Activated naive CD4-positive, alpha-beta T cell treated with anti-CD3 and anti-CD28 coated beads, Interleukin-2, amount 50 U/mL, for 24 hours (primary cell): ENCODE data around the gene DHRS3.
"Not testable (repeated sequence)": the region's sequence is repeated elsewhere in the genome, so short reads cannot be mapped to it uniquely, and the experiment has no call there.

Source experiments
- H3K27ac Mint-ChIP-seq: one replicate; pipeline ENCODE4 v1.8.0; 2021; ENCODE audit warnings: mild to moderate bottlenecking, mixed read lengths
- H3K27me3 Mint-ChIP-seq: one replicate; pipeline ENCODE4 v1.8.0; 2021; ENCODE audit warnings: mixed read lengths
- H3K36me3 Mint-ChIP-seq: one replicate; pipeline ENCODE4 v1.8.0; 2021; ENCODE audit warnings: mixed read lengths
- H3K4me1 Mint-ChIP-seq: one replicate; pipeline ENCODE4 v1.8.0; 2021; ENCODE audit warnings: mixed read lengths
- H3K4me3 Mint-ChIP-seq: one replicate; pipeline ENCODE4 v1.8.0; 2021; ENCODE audit warnings: mild to moderate bottlenecking, mixed read lengths
- H3K9me3 Mint-ChIP-seq: one replicate; pipeline ENCODE4 v1.8.0; 2021; ENCODE audit warnings: mixed read lengths

DHRS3 gene

GRCh38 chr1:12565966-12566352 lies 52.1 kb downstream of the DHRS3 start:
- H3K27me3 Mint-ChIP-seq = no peaks in the 10 kb centered on the region
- no peaks in the 10 kb centered on the region for H3K4me1 Mint-ChIP-seq
- no peaks in the 10 kb centered on the region for H3K9me3 Mint-ChIP-seq
- H3K27ac Mint-ChIP-seq = no peak overlapping the region
- peaks cover 27% of the 10 kb centered on the region for H3K36me3 Mint-ChIP-seq
- H3K4me3 Mint-ChIP-seq = no peak overlapping the region

- peaks cover 27% of the 10 kb centered on the region for H3K36me3 Mint-ChIP-seq
- no peaks in the 10 kb centered on the region for H3K4me1 Mint-ChIP-seq
- H3K4me3 Mint-ChIP-seq = no peak overlapping the region
- no peaks in the 10 kb centered on the region for H3K9me3 Mint-ChIP-seq
- no peak overlapping the region for H3K27ac Mint-ChIP-seq
- H3K27me3 Mint-ChIP-seq = no peaks in the 10 kb centered on the region
Measured at GRCh38 chr1:12565094-12565965, 52.7 kb downstream of the DHRS3 start.

- H3K27me3 Mint-ChIP-seq, H3K4me1 Mint-ChIP-seq, H3K27ac Mint-ChIP-seq, H3K4me3 Mint-ChIP-seq, H3K9me3 Mint-ChIP-seq: not testable (repeated sequence)
- H3K36me3 Mint-ChIP-seq = peaks cover 25% of the 10 kb centered on the region
Measured at GRCh38 chr1:12564251-12564650, 53.8 kb downstream of the DHRS3 start.

GRCh38 chr1:12562955-12563576 lies 54.9 kb downstream of the DHRS3 start:
- Mint-ChIP-seq H3K27ac (no peak overlapping the region), H3K4me3 (no peak overlapping the region), H3K36me3 (peaks cover 25% of the 10 kb centered on the region), H3K27me3 (no peaks in the 10 kb centered on the region), H3K4me1 (no peaks in the 10 kb centered on the region), H3K9me3 (no peaks in the 10 kb centered on the region)

- Mint-ChIP-seq H3K36me3 (peaks cover 15% of the 10 kb centered on the region), H3K4me1 (no peaks in the 10 kb centered on the region), H3K27ac (no peak overlapping the region), H3K4me3 (no peak overlapping the region), H3K27me3 (no peaks in the 10 kb centered on the region), H3K9me3 (no peaks in the 10 kb centered on the region)
Measured at GRCh38 chr1:12561121-12561520, 56.9 kb downstream of the DHRS3 start.

- H3K36me3 Mint-ChIP-seq = no peaks in the 10 kb centered on the region
- H3K4me3 Mint-ChIP-seq = no peak overlapping the region
- peak overlapping the region; percentile 23 for H3K27ac Mint-ChIP-seq
- no peaks in the 10 kb centered on the region for H3K9me3 Mint-ChIP-seq
- H3K4me1 Mint-ChIP-seq = no peaks in the 10 kb centered on the region
- no peaks in the 10 kb centered on the region for H3K27me3 Mint-ChIP-seq
Measured at GRCh38 chr1:12556957-12557935, 60.8 kb downstream of the DHRS3 start.

- Mint-ChIP-seq H3K27ac (no peak overlapping the region), H3K36me3 (no peaks in the 10 kb centered on the region), H3K4me3 (no peak overlapping the region), H3K4me1 (no peaks in the 10 kb centered on the region), H3K27me3 (no peaks in the 10 kb centered on the region), H3K9me3 (no peaks in the 10 kb centered on the region)
Measured at GRCh38 chr1:12556368-12556930, 61.6 kb downstream of the DHRS3 start.

- H3K27me3 Mint-ChIP-seq = no peaks in the 10 kb centered on the region
- H3K27ac Mint-ChIP-seq = no peak overlapping the region
- H3K9me3 Mint-ChIP-seq = no peaks in the 10 kb centered on the region
- H3K4me3 Mint-ChIP-seq = no peak overlapping the region
- H3K36me3 Mint-ChIP-seq = no peaks in the 10 kb centered on the region
- H3K4me1 Mint-ChIP-seq = no peaks in the 10 kb centered on the region
Measured at GRCh38 chr1:12555411-12556367, 62.3 kb downstream of the DHRS3 start.

GRCh38 chr1:12554521-12555305 lies 63.3 kb downstream of the DHRS3 start:
- no peaks in the 10 kb centered on the region for H3K36me3 Mint-ChIP-seq
- H3K9me3 Mint-ChIP-seq = no peaks in the 10 kb centered on the region
- no peaks in the 10 kb centered on the region for H3K27me3 Mint-ChIP-seq
- peaks cover 3% of the 10 kb centered on the region for H3K4me1 Mint-ChIP-seq
- no peak overlapping the region for H3K4me3 Mint-ChIP-seq
- H3K27ac Mint-ChIP-seq = no peak overlapping the region

GRCh38 chr1:12553963-12554362 lies 64.0 kb downstream of the DHRS3 start:
- Mint-ChIP-seq H3K9me3 (no peaks in the 10 kb centered on the region), H3K4me1 (peaks cover 5% of the 10 kb centered on the region), H3K27me3 (no peaks in the 10 kb centered on the region), H3K27ac (no peak overlapping the region), H3K4me3 (no peak overlapping the region), H3K36me3 (no peaks in the 10 kb centered on the region)

- H3K27ac Mint-ChIP-seq = no peak overlapping the region
- H3K4me1 Mint-ChIP-seq = peaks cover 5% of the 10 kb centered on the region
- H3K36me3 Mint-ChIP-seq = no peaks in the 10 kb centered on the region
- H3K4me3 Mint-ChIP-seq = no peak overlapping the region
- H3K9me3 Mint-ChIP-seq = no peaks in the 10 kb centered on the region
- no peaks in the 10 kb centered on the region for H3K27me3 Mint-ChIP-seq
Measured at GRCh38 chr1:12552951-12553921, 64.8 kb downstream of the DHRS3 start.

- H3K36me3 Mint-ChIP-seq = no peaks in the 10 kb centered on the region
- no peak overlapping the region for H3K4me3 Mint-ChIP-seq
- peaks cover 9% of the 10 kb centered on the region for H3K4me1 Mint-ChIP-seq
- no peaks in the 10 kb centered on the region for H3K27me3 Mint-ChIP-seq
- no peak overlapping the region for H3K27ac Mint-ChIP-seq
- no peaks in the 10 kb centered on the region for H3K9me3 Mint-ChIP-seq
Measured at GRCh38 chr1:12552111-12552888, 65.7 kb downstream of the DHRS3 start.
